KOPT-K1 (cell line): ENCODE results near the gene ANKRD11.

Source experiments
- H3K27ac ChIP-seq: fragments of 200-600 bp; sonication (generic); 2 replicates; pipeline ENCODE4 v1.5.1; 2016; ENCODE audit warnings: antibody characterized with exemption, mild to moderate bottlenecking, low read depth, low read length; ENCODE audit not compliant: poor library complexity, severe bottlenecking
- H3K36me3 ChIP-seq: fragments of 200-600 bp; sonication (generic); 2 replicates; pipeline ENCODE4 v1.5.1; 2017; ENCODE audit warnings: antibody characterized with exemption, mild to moderate bottlenecking, low read length, moderate library complexity; ENCODE audit not compliant: insufficient read depth
- H3K9me3 ChIP-seq: fragments of 200-600 bp; sonication (generic); 2 replicates; pipeline ENCODE4 v1.5.1; 2017; ENCODE audit warnings: antibody characterized with exemption, low read length, mild to moderate bottlenecking; ENCODE audit not compliant: insufficient read depth, poor library complexity, severe bottlenecking

Gene ANKRD11

DNA sequence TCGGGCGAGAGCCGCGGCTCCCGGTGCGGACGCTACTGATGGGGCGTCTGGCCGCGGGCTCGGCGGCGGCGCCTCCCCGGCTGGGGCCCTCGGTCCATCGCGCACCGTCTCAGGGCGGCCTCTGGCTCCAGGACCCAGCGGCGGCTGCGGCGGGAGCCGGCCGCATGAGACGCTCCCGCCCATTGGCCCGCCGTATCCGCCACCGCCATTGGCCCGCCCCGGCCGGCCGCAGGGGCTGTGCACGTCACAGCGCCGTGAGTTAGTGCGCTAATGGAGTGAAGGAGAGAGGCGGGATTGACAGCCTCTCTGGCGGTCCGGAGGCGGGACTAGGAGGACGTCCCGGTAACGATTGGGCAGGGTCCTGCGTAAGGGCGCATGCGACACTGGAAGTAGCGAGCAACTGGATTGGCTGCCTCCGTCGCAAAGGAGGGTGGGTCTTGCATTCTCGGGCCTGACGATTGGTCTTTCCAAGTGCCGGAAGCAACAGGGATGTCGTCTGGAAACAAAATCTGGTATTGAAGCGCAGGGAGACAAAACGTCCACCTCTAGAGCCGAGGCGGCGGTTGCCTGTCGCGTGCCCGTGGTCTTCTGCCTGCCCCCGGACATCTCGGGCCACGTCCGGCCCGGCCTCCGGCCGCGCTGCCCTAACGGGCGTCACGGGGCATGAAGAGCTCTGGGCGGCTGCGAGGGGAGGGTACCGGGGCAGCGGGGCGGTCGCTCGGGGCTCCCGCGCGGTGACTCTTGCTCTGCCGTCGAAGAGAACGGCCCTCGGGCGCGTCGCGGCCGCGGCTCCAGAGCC lies at the start of gene ANKRD11:
Gene ANKRD11 (minus strand): TSS at position 123 of the 799 bp plus-strand sequence. CDS start 173,542 bp downstream, outside the sequence.
- no peaks in the 10 kb centered on the region for H3K9me3 ChIP-seq
- peaks cover 10% of the 10 kb centered on the region for H3K36me3 ChIP-seq
- H3K27ac ChIP-seq, result peak within 1 kb of the TSS; percentile 71

- Histone ChIP-seq H3K36me3 (peaks cover 91% of the 10 kb centered on the region), H3K27ac (no peak overlapping the region)
Measured at GRCh38 chr16:89538286-89538685, 47.9 kb upstream of the ANKRD11 start.

DNA sequence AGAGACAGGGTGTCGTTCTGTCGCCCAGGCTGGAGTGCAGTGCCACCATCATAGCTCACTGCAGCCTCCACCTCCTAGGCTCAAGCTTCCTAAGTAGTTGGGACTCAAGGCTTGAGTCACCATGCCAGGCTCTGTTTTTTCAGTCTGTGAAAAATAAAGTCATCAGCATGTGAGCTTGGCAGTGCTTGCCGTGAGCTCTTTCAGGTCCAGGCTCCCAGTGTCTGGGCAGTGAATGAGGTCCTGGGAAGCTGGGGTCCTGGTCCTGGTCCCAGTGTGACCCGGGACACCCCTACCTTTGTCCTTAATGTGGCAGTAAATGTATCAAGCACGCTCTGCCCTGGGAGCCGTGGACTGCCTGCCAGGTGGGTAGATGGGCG lies 47.2 kb upstream of the ANKRD11 start:
- Histone ChIP-seq H3K27ac (no peak overlapping the region), H3K36me3 (peaks cover 93% of the 10 kb centered on the region), H3K9me3 (no peaks in the 10 kb centered on the region)

More at GRCh38 chr16:89538286-89538685, 47.9 kb upstream of the ANKRD11 start:
- H3K9me3 ChIP-seq, result no peaks in the 10 kb centered on the region

DNA sequence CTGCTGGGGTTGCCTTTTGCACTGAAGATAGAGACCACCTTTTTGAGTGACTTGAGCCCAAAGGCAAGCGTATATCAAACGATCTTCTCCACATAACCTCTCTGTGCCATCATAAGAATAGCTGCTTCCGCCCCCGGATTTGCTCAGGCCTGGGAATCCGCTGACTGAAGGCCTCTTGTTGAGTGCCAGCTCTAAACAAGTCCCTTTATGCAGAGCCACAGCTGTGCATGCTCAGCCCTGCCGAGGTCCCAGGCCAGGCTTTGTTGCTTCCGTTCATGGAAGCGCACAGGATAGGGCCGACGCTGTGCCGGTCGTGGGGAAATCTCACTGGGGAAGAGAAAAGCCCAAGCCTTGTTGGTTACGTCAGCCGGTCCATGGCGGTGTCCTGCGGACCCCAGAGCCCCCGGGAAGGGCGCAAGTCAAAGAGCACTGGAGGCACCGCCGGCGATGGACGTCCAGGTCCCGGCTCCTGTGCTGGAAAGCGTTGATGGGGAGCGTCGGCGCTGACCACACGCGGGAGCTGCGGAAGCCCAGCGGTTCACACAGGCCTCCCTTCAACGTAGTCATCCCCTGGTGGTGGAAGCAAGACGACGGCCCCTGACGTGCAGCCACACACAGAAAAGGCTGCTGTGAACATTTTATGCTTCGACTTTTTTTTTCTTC lies 46.7 kb upstream of the ANKRD11 start:
- Histone ChIP-seq H3K27ac (no peak overlapping the region), H3K9me3 (no peaks in the 10 kb centered on the region), H3K36me3 (peaks cover 93% of the 10 kb centered on the region)

DNA sequence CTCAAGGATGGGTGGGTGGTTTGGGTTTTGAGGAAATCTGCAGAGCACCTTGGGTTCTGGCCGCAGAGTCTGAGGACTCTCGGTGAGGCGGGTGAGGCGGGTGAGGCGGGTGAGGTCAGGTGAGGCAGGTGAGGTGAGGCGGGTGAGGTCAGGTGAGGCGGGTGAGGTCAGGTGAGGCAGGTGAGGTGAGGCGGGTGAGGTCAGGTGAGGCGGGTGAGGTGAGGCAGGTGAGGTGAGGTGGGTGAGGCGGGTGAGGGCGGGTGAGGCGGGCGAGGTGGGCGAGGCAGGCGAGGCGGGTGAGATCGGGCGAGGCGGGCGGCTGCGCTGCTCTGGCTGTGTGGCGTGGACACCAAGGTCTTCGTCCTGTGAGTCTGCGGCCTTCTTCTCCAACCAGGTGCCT lies 46.0 kb upstream of the ANKRD11 start:
- Histone ChIP-seq H3K9me3 (no peaks in the 10 kb centered on the region), H3K36me3 (peaks cover 93% of the 10 kb centered on the region), H3K27ac (no peak overlapping the region)

DNA sequence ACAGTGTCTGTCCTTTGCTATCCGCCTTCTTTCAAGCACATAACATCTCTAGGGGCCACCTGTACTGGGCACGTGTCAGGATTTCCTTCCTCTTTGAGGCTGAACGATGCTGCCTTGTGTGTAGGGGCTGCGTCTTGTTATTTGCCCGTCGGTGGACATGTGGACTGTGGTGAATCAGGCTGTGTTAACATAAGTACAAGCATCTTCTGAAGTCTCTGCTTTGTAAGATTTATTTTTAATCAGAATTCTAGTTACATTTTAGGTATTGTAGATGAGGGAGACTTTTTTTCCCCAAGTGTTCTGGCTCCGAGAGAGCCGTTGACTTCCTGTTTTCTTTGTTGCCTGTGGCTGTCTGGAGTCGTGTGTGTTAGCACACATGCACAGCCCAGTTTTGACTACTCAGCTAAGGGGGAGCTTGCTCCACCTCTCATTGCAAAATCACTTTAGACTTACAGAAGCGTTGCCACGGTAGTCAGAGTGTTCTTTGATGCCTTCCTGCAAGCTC lies 43.9 kb upstream of the ANKRD11 start:
- H3K27ac ChIP-seq, result no peak overlapping the region
- H3K9me3 ChIP-seq, result no peaks in the 10 kb centered on the region
- H3K36me3 ChIP-seq, result peaks cover 96% of the 10 kb centered on the region

- H3K27ac ChIP-seq, result no peak overlapping the region
- peaks cover 99% of the 10 kb centered on the region for H3K36me3 ChIP-seq
Measured at GRCh38 chr16:89531821-89532526, 41.6 kb upstream of the ANKRD11 start.

GRCh38 chr16:89530401-89531381 lies 40.3 kb upstream of the ANKRD11 start:
- Histone ChIP-seq H3K27ac (no peak overlapping the region), H3K9me3 (no peaks in the 10 kb centered on the region), H3K36me3 (peaks cover 100% of the 10 kb centered on the region)

More at GRCh38 chr16:89531821-89532526, 41.6 kb upstream of the ANKRD11 start:
- no peaks in the 10 kb centered on the region for H3K9me3 ChIP-seq

DNA sequence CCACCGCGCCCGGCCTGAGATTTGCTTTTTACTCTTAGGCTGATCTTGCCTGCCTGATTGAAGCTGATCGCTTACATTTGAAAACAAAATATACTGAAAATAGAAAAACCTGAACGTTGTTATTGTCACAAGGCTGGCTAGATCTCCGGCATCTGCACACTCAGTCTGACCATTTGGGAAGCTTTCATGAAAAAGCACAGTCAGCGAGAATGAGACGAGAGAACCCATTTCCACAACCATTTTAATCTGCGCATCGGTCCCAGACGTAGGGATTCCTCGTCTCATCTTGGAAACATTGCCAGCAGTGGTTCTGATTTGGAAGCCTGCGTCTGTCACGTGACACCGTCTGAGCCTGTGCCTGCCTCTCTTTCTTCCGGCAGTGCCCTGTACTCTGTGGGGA lies 38.7 kb upstream of the ANKRD11 start:
- Histone ChIP-seq H3K27ac (no peak overlapping the region), H3K9me3 (no peaks in the 10 kb centered on the region)

DNA sequence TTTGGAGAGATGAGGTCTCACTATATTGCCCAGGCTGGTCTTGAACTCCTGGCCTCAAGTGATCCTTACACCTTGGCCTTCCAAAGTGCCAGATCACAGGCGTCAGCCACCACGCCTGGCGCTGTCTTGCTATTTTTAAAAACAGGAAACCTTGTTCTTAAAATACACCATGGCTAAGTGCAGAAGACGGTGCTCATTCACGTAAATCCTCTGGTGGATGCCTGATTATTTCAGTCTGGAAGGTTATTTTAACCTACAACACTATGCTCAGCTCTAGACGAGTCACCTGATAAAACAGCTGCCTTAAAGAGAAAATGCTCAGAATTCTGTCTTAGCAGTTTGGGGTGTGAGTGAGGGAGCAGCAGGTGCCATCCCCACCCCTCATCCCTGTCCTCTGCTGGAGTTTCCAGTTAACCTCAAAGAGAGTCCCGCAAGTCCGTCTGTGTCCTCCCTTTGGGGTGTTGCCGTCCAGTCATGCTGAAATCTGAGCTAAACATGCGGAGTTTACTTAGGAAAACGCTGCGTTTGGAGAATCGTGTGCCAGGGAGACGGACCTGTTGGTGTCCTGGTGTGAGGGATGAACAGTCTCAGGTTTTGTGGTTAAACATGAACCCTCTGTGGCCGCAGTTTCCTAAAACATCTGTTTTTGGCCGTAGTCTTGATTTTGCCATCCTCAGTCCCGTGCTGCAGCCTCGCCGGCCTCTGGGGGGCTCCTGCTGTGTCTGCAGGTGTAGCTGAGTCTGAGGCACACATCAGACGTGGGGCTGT lies 35.0 kb upstream of the ANKRD11 start:
- no peak overlapping the region for H3K27ac ChIP-seq
- peaks cover 100% of the 10 kb centered on the region for H3K36me3 ChIP-seq
- H3K9me3 ChIP-seq, result no peaks in the 10 kb centered on the region

More for the DNA sequence above, 38.7 kb upstream of the ANKRD11 start:
- H3K36me3 ChIP-seq, result peaks cover 100% of the 10 kb centered on the region

- Histone ChIP-seq H3K27ac (no peak overlapping the region), H3K9me3 (no peaks in the 10 kb centered on the region), H3K36me3 (peaks cover 100% of the 10 kb centered on the region)
Measured at GRCh38 chr16:89523680-89524344, 33.5 kb upstream of the ANKRD11 start.

GRCh38 chr16:89522287-89522686 lies 31.9 kb upstream of the ANKRD11 start:
- H3K36me3 ChIP-seq, result peaks cover 100% of the 10 kb centered on the region
- H3K27ac ChIP-seq, result no peak overlapping the region
- no peaks in the 10 kb centered on the region for H3K9me3 ChIP-seq

GRCh38 chr16:89519881-89520280 lies 29.5 kb upstream of the ANKRD11 start:
- Histone ChIP-seq H3K27ac (no peak overlapping the region), H3K36me3 (peaks cover 98% of the 10 kb centered on the region), H3K9me3 (no peaks in the 10 kb centered on the region)
